H1 (cell line): ENCODE results near the gene P2RY8. TPM values are rescaled to one million over a fixed set of nuclear protein-coding genes. Genes with fewer than 3 reads are reported as not detected.
"Not testable (repeated sequence)": the region's sequence is repeated elsewhere in the genome, so short reads cannot be mapped to it uniquely, and the experiment has no call there.

ENCODE experiments used
- CTCF ChIA-PET: fragments of 300-600 bp; sonication (Branson Sonifier 250); formaldehyde crosslinking; loops from one replicate; lab custom pipeline; 2021; ENCODE audit not compliant: partially characterized antibody; lab: Charles Lee
- POLR2A ChIA-PET: fragments of 300-600 bp; sonication (Branson Sonifier 250); formaldehyde crosslinking; loops from one replicate; lab custom pipeline; 2021; ENCODE audit warnings: inconsistent platforms; ENCODE audit not compliant: partially characterized antibody; lab: Charles Lee
- DNase-seq, 2 experiments: peaks; one replicate each; pipeline versions ENCODE4 v3.0.0 to v3.0.0-alpha.2; 2010 to 2022; ENCODE audit warnings: low spot score in 2 of 2, low read depth in 1 of 2, mixed read lengths in 1 of 2
- FAIRE-seq: peaks from 2 replicates; lab custom pipeline; 2011; peaks lifted over from hg19 to GRCh38; lab: Jason Lieb, UNC
- H2AFZ ChIP-seq: 2 replicates; pipeline ENCODE4 v1.8.1; 2012; ENCODE audit warnings: low read length, inconsistent platforms
- H2AK5ac ChIP-seq: 2 replicates; pipeline ENCODE4 v1.6.1; 2013; ENCODE audit warnings: low read depth, low read length
- H2BK120ac ChIP-seq: replicated peaks from 2 replicates; pipeline ENCODE3; 2013; ENCODE audit warnings: low read depth, low read length, inconsistent platforms
- H2BK12ac ChIP-seq: 2 replicates; pipeline ENCODE4 v1.6.1; 2013; ENCODE audit warnings: low read depth, low read length
- H2BK15ac ChIP-seq: 2 replicates; pipeline ENCODE4 v1.6.1; 2013; ENCODE audit warnings: low read length
- H2BK20ac ChIP-seq: 2 replicates; pipeline ENCODE4 v1.6.1; 2013; ENCODE audit warnings: low read length
- H2BK5ac ChIP-seq: 2 replicates; pipeline ENCODE4 v1.6.1; 2013; ENCODE audit warnings: low read depth, low read length
- H3K14ac ChIP-seq: 2 replicates; pipeline ENCODE4 v1.6.1; 2013; ENCODE audit warnings: inconsistent platforms; ENCODE audit not compliant: insufficient read length
- H3K18ac ChIP-seq: 2 replicates; pipeline ENCODE4 v1.6.1; 2013; ENCODE audit warnings: low read length; ENCODE audit errors: extremely low read depth
- H3K23ac ChIP-seq: 2 replicates; pipeline ENCODE4 v1.6.1; 2013; ENCODE audit warnings: inconsistent platforms; ENCODE audit not compliant: insufficient read length
- H3K23me2 ChIP-seq: 2 replicates; pipeline ENCODE4 v1.6.1; 2013; ENCODE audit warnings: low read depth, low read length
- H3K27ac ChIP-seq: 2 replicates; pipeline ENCODE4 v1.6.1; 2011; ENCODE audit warnings: low read depth, low read length, inconsistent platforms
- H3K27me3 ChIP-seq, 4 experiments: replicated peaks in 1 of 4; 1 replicate in 1 of 4; 2 replicates in 3 of 4; pipeline versions ENCODE4 v1.6.1 to v1.8.1; 2011 to 2013; ENCODE audit warnings: low read length in 3 of 4, mild to moderate bottlenecking in 3 of 4, inconsistent platforms in 2 of 4, mixed read lengths in 2 of 4, moderate library complexity in 1 of 4; ENCODE audit not compliant: control insufficient read depth in 3 of 4, insufficient read depth in 3 of 4; ENCODE audit errors: extremely low read depth in 1 of 4
- H3K36me3 ChIP-seq, 4 experiments: 2 replicates each; pipeline versions ENCODE4 v1.6.1 to v1.8.1; 2011 to 2013; ENCODE audit warnings: mild to moderate bottlenecking in 4 of 4, low read length in 3 of 4, moderate library complexity in 2 of 4, control low read depth in 1 of 4, inconsistent platforms in 1 of 4; ENCODE audit not compliant: insufficient read depth in 4 of 4, control insufficient read depth in 2 of 4
- H3K4ac ChIP-seq: replicated peaks from 2 replicates; pipeline ENCODE3; 2013; ENCODE audit warnings: low read length, low read depth, mixed read lengths, inconsistent platforms; ENCODE audit not compliant: insufficient read length
- H3K4me1 ChIP-seq, 4 experiments: replicated peaks in 1 of 4; 1 replicate in 1 of 4; 2 replicates in 3 of 4; pipeline versions ENCODE4 v1.6.1 to v1.8.1; 2011 to 2013; ENCODE audit warnings: low read length in 3 of 4, inconsistent platforms in 2 of 4, mixed read lengths in 1 of 4; ENCODE audit not compliant: insufficient read depth in 4 of 4, control insufficient read depth in 3 of 4
- H3K4me2 ChIP-seq, 2 experiments: 2 replicates each; pipeline versions ENCODE4 v1.6.1 to v1.8.1; 2011 to 2013; ENCODE audit warnings: low read depth in 2 of 2, low read length in 2 of 2, control low read depth in 1 of 2, inconsistent platforms in 1 of 2, mild to moderate bottlenecking in 1 of 2; ENCODE audit not compliant: insufficient read depth in 1 of 2
- H3K4me3 ChIP-seq, 4 experiments: fragments of 200-600, 300-600 bp in 1 of 4; sonication (generic), shearing (Covaris generic), sonication (Bioruptor Twin) in 1 of 4; 2 replicates each; pipeline versions ENCODE4 v1.5.1 to v1.8.1; 2011 to 2016; ENCODE audit warnings: low read length in 4 of 4, low read depth in 3 of 4, control low read depth in 2 of 4, inconsistent platforms in 2 of 4, mild to moderate bottlenecking in 2 of 4, mixed read lengths in 1 of 4, moderate library complexity in 1 of 4; ENCODE audit not compliant: insufficient read depth in 2 of 4; ENCODE audit errors: extremely low read depth in 1 of 4
- H3K56ac ChIP-seq: replicated peaks from 2 replicates; pipeline ENCODE3; 2013; ENCODE audit warnings: low read depth, mild to moderate bottlenecking, mixed read lengths, low read length, inconsistent platforms; ENCODE audit not compliant: insufficient read length
- H3K79me1 ChIP-seq: 2 replicates; pipeline ENCODE4 v1.6.1; 2013; ENCODE audit warnings: low read depth, low read length, control low read depth
- H3K79me2 ChIP-seq, 2 experiments: 2 replicates each; pipeline versions ENCODE4 v1.6.1 to v1.8.1; 2012 to 2013; ENCODE audit warnings: low read length in 2 of 2, mild to moderate bottlenecking in 2 of 2, inconsistent platforms in 1 of 2; ENCODE audit not compliant: insufficient read depth in 2 of 2, control insufficient read depth in 1 of 2
- H3K9ac ChIP-seq, 4 experiments: replicated peaks in 1 of 4; 1 replicate in 1 of 4; 2 replicates in 3 of 4; pipeline versions ENCODE4 v1.6.1 to v1.8.1; 2011 to 2013; ENCODE audit warnings: low read depth in 3 of 4, low read length in 3 of 4, control low read depth in 2 of 4, mild to moderate bottlenecking in 2 of 4, moderate library complexity in 2 of 4, inconsistent platforms in 1 of 4; ENCODE audit errors: extremely low read depth in 1 of 4
- H3K9me3 ChIP-seq, 2 experiments: 2 replicates each; pipeline versions ENCODE4 v1.6.1 to v1.8.1; 2012 to 2013; ENCODE audit warnings: mild to moderate bottlenecking in 2 of 2, moderate library complexity in 2 of 2, control low read depth in 1 of 2, inconsistent platforms in 1 of 2, low read depth in 1 of 2, low read length in 1 of 2, mixed read lengths in 1 of 2; ENCODE audit not compliant: insufficient read depth in 2 of 2
- H4K20me1 ChIP-seq, 2 experiments: replicated peaks in 1 of 2; 2 replicates each; pipeline versions ENCODE3 to v1.8.1; 2011 to 2013; ENCODE audit warnings: inconsistent platforms in 2 of 2, low read length in 2 of 2, mild to moderate bottlenecking in 1 of 2; ENCODE audit not compliant: insufficient read depth in 2 of 2, control insufficient read depth in 1 of 2
- H4K5ac ChIP-seq: 2 replicates; pipeline ENCODE4 v1.6.1; 2013; ENCODE audit warnings: low read length, low read depth, mixed read lengths, inconsistent platforms; ENCODE audit not compliant: insufficient read length
- H4K8ac ChIP-seq: 2 replicates; pipeline ENCODE4 v1.8.0; 2013; ENCODE audit warnings: mild to moderate bottlenecking, moderate library complexity, low read length, inconsistent platforms; ENCODE audit not compliant: insufficient read depth; ENCODE audit errors: extremely low read depth
- H4K91ac ChIP-seq: replicated peaks from 2 replicates; pipeline ENCODE3; 2013; ENCODE audit warnings: low read length, mixed read lengths, inconsistent platforms; ENCODE audit not compliant: insufficient read length
- BCL11A ChIP-seq, 2 experiments: IDR thresholded peaks; one replicate each; pipeline ENCODE4 v1.6.1; 2011; ENCODE audit warnings: low read depth in 2 of 2, low read length in 2 of 2, mild to moderate bottlenecking in 2 of 2
- MAX ChIP-seq: IDR thresholded peaks from 2 replicates; pipeline ENCODE4 v1.6.1; 2012; ENCODE audit warnings: inconsistent platforms
- SAP30 ChIP-seq: fragments of 300-600 bp; sonication (generic); IDR thresholded peaks from 2 replicates; pipeline ENCODE4 v1.7.1; 2012; ENCODE audit warnings: low read length, moderate library complexity, mild to moderate bottlenecking, inconsistent platforms; ENCODE audit not compliant: insufficient read depth, insufficient replicate concordance
- SIX5 ChIP-seq: IDR thresholded peaks from 2 replicates; pipeline ENCODE4 v1.6.1; 2011; ENCODE audit warnings: mild to moderate bottlenecking, low read depth, low read length
- YY1 ChIP-seq: IDR thresholded peaks from 2 replicates; pipeline ENCODE4 v1.6.1; 2011; ENCODE audit warnings: low read depth, mild to moderate bottlenecking, low read length
- WGBS, 2 experiments: shearing (Covaris generic) in 1 of 2; methylation state at CpG; one replicate each; pipeline versions ENCODE4 v1.1.6 to v1.1.7; 2013 to 2015; ENCODE audit warnings: low lambda C conversion rate in 2 of 2, mixed read lengths in 2 of 2, inconsistent platforms in 1 of 2, low coverage in 1 of 2, missing lambda C conversion rate in 1 of 2; ENCODE audit not compliant: insufficient replicate concordance in 2 of 2, insufficient coverage in 1 of 2, insufficient read length in 1 of 2; ENCODE audit errors: extremely low coverage in 1 of 2, missing lambda C conversion rate in 1 of 2; 5-methylcytosine and 5-hydroxymethylcytosine counted together
- polyA plus RNA-seq, 7 experiments: library from polyadenylated mRNA; depleted of rRNA in 3 of 7; stranded (reverse) in 5 of 7; unstranded in 2 of 7; fragments of >200 nt in 5 of 7; fragments of 200-250 nt in 2 of 7; gene quantifications; 1 replicate in 5 of 7; 2 replicates in 1 of 7; 4 replicates in 1 of 7; pipeline versions ENCODE4 v1.2.1 to v1.2.3, GENCODE V29; 2011 to 2013; ENCODE audit warnings: missing spikeins in 2 of 7, mixed read lengths in 2 of 7
- total RNA-seq: library from RNA; stranded (reverse); fragmentation: NEBNext Ultra II Directional; extraction: Animal tissue kit (Norgen Biotek cat#: 25700); gene quantifications from 2 replicates; pipeline ENCODE4 v1.2.1, GENCODE V29; 2021

P2RY8 gene
- total and polyA plus RNA-seq, 2 of the 8 experiments (the other 6 are each of a cell fraction or from before 2014, with no cell fraction given) = 0.09 to 0.15 TPM

DNA sequence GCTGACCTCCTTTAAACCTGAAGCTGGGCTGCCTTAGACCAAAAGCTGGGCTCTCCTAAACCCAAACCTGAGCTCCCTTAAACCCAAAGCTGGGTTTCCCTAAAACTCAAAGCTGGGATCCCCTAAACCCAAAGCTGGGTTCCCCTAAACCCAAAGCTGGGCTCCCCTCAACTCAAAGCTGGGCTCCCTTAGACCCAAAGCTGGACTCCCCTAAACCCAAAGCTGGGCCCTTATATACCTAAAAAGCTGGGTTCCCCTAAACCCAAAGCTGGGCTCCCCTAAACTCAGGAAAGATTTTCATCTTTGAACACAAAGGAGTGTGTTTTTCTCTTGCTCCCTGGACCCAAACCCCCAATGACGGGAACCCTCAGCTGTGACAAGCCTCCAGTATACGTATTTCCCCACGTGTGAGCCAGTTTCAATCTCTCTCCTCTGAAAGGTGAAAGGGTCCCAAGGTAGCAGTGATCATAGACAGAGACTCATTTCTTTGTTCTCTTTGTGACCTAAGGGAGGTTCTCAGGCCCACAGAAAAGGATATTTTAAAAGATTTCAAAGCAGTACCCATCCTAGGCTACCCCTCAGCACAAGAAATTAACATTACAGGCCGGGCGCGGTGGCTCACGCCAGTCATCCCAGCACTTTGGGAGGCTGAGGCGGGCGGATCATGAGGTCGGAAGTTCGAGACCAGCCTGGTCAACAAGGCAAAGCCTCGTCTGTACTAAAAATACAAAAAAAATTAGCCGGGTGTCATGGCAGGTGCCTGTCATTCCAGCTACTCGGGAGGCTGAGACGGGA lies 52.9 kb downstream of the P2RY8 start (continued):
- TF ChIP-seq SAP30 = no peak
- TF ChIP-seq BCL11A (IDR thresholded peaks at IDR 0.05; ENCODE audit: low read depth in 2 of 2, low read length in 2 of 2) = no peak
- no peak for TF ChIP-seq MAX
- no peak for TF ChIP-seq SIX5
- TF ChIP-seq YY1 = no peak

DNA sequence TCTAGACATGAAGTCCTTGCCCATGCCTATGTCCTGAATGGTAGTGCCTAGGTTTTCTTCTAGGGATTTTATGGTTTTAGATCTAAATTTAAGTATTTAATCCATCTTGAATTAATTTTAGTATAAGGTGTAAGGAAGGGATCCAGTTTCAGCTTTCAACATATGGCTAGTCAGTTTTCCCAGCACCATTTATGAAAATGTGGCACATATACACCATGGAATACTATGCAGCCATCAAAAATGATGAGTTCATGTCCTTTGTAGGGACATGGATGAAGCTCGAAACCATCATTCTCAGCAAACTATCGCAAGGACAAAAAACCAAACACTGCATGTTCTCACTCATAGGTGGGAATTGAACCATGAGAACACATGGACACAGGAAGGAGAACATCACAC lies 54.5 kb downstream of the P2RY8 start:
- 100% methylated on average over 1 of the region's 2 CpGs; no CpG with 5 or more reads in 1 of the 2 experiments for WGBS, 2 experiments
- H3K14ac ChIP-seq, H3K4me3 ChIP-seq, H2BK20ac ChIP-seq, H3K79me1 ChIP-seq, H4K91ac ChIP-seq, FAIRE-seq, H3K9ac ChIP-seq, H3K18ac ChIP-seq, H2BK120ac ChIP-seq, H3K79me2 ChIP-seq, DNase-seq, H4K20me1 ChIP-seq, POLR2A ChIA-PET, H3K27ac ChIP-seq, H3K27me3 ChIP-seq, H3K23me2 ChIP-seq, H3K36me3 ChIP-seq, H3K4ac ChIP-seq, H2AFZ ChIP-seq, CTCF ChIA-PET, H3K56ac ChIP-seq, H2BK12ac ChIP-seq, H4K8ac ChIP-seq, H3K23ac ChIP-seq, H2BK15ac ChIP-seq: not testable (repeated sequence)
- H3K4me2 ChIP-seq = peak overlapping the region; percentile 64 to 74; a peak in 2 of 4 replicates
- peak overlapping the region; percentile 8; the same call in 1 of the 2 replicates for H2AK5ac ChIP-seq
- H4K5ac ChIP-seq = peak overlapping the region; percentile 8
- peaks cover 4 to 11% (median 5%) of the 10 kb centered on the region in 4 experiments; a peak in 5 of 7 replicates for H3K4me1 ChIP-seq
- peaks cover 0 to 10% of the 10 kb centered on the region in 2 experiments; a peak in 2 of 4 replicates for H3K9me3 ChIP-seq
- 0 out of 2 replicates have a peak overlapping the region, but pooled peaks have one; percentile 4 for H2BK5ac ChIP-seq
